H9 (cell line): ENCODE results near the gene FLVCR2. TPM values are rescaled to one million over a fixed set of nuclear protein-coding genes. Genes with fewer than 3 reads are reported as not detected.

Experiments used
- DNase-seq: peaks from one replicate; pipeline ENCODE4 v3.0.0-alpha.2; 2017
- H2AFZ ChIP-seq: one replicate; pipeline ENCODE4 v1.6.1; 2013; ENCODE audit warnings: mild to moderate bottlenecking, low read length, control low read depth, moderate library complexity
- H2AK5ac ChIP-seq: 2 replicates; pipeline ENCODE4 v1.6.1; 2013; ENCODE audit warnings: low read length, control low read depth, mixed read lengths; ENCODE audit not compliant: insufficient read length
- H2BK120ac ChIP-seq: one replicate; pipeline ENCODE4 v1.6.1; 2013; ENCODE audit warnings: low read depth, mild to moderate bottlenecking, low read length, control low read depth, inconsistent platforms; ENCODE audit not compliant: poor library complexity, severe bottlenecking
- H2BK12ac ChIP-seq: 2 replicates; pipeline ENCODE4 v1.6.1; 2013; ENCODE audit warnings: low read length, control low read depth, mixed read lengths, low read depth; ENCODE audit not compliant: insufficient read length
- H2BK15ac ChIP-seq: 2 replicates; pipeline ENCODE4 v1.6.1; 2013; ENCODE audit warnings: low read depth, low read length, control low read depth
- H2BK20ac ChIP-seq: one replicate; pipeline ENCODE4 v1.6.1; 2013; ENCODE audit warnings: low read depth, mild to moderate bottlenecking, low read length, control low read depth, inconsistent platforms; ENCODE audit not compliant: poor library complexity, severe bottlenecking
- H2BK5ac ChIP-seq: 2 replicates; pipeline ENCODE4 v1.6.1; 2013; ENCODE audit warnings: low read length, control low read depth, mixed read lengths; ENCODE audit not compliant: insufficient read length
- H3K14ac ChIP-seq: 2 replicates; pipeline ENCODE4 v1.6.1; 2013; ENCODE audit warnings: low read length, control low read depth; ENCODE audit not compliant: insufficient read depth
- H3K18ac ChIP-seq: 2 replicates; pipeline ENCODE4 v1.6.1; 2013; ENCODE audit warnings: low read depth, mild to moderate bottlenecking, mixed read lengths, low read length, control low read depth; ENCODE audit not compliant: insufficient read length
- H3K23ac ChIP-seq: 2 replicates; pipeline ENCODE4 v1.6.1; 2013; ENCODE audit warnings: low read length, control low read depth, mixed read lengths, low read depth; ENCODE audit not compliant: insufficient read length
- H3K23me2 ChIP-seq: 2 replicates; pipeline ENCODE4 v1.6.1; 2013; ENCODE audit warnings: low read depth, mild to moderate bottlenecking, mixed read lengths, low read length, control low read depth; ENCODE audit not compliant: insufficient read length, poor library complexity, severe bottlenecking
- H3K27ac ChIP-seq: 2 replicates; pipeline ENCODE4 v1.5.1; 2013; ENCODE audit warnings: low read length, control low read depth, mixed read lengths, low read depth; ENCODE audit not compliant: insufficient read length
- H3K27me3 ChIP-seq: 2 replicates; pipeline ENCODE4 v1.6.1; 2013; ENCODE audit warnings: low read length, control low read depth, inconsistent platforms; ENCODE audit not compliant: insufficient read depth
- H3K4ac ChIP-seq: 2 replicates; pipeline ENCODE4 v1.6.1; 2013; ENCODE audit warnings: low read depth, mild to moderate bottlenecking, control low read depth, inconsistent platforms, low read length, moderate library complexity
- H3K4me1 ChIP-seq: 2 replicates; pipeline ENCODE4 v1.6.1; 2013; ENCODE audit warnings: low read length, control low read depth, inconsistent platforms; ENCODE audit not compliant: insufficient read depth
- H3K4me2 ChIP-seq: 2 replicates; pipeline ENCODE4 v1.6.1; 2013; ENCODE audit warnings: low read length, control low read depth, mixed read lengths; ENCODE audit not compliant: insufficient read length, insufficient read depth
- H3K56ac ChIP-seq: 2 replicates; pipeline ENCODE4 v1.6.1; 2013; ENCODE audit warnings: low read depth, mild to moderate bottlenecking, mixed read lengths, low read length, control low read depth; ENCODE audit not compliant: insufficient read length
- H3K79me1 ChIP-seq: 2 replicates; pipeline ENCODE4 v1.6.1; 2013; ENCODE audit warnings: low read depth, mild to moderate bottlenecking, moderate library complexity, low read length, control low read depth, inconsistent platforms; ENCODE audit not compliant: insufficient read depth, poor library complexity, severe bottlenecking
- H3K79me2 ChIP-seq: 2 replicates; pipeline ENCODE4 v1.6.1; 2013; ENCODE audit warnings: low read length, control low read depth, inconsistent platforms; ENCODE audit not compliant: insufficient read depth
- H3K9ac ChIP-seq: 2 replicates; pipeline ENCODE4 v1.6.1; 2013; ENCODE audit warnings: low read length, control low read depth, mixed read lengths; ENCODE audit not compliant: insufficient read length; ENCODE audit errors: extremely low read depth
- H3K9me3 ChIP-seq: one replicate; pipeline ENCODE4 v1.6.1; 2013; ENCODE audit warnings: low read depth, low read length, inconsistent platforms; ENCODE audit not compliant: control insufficient read depth
- H3T11ph ChIP-seq: one replicate; pipeline ENCODE4 v1.6.1; 2013; ENCODE audit warnings: mild to moderate bottlenecking, low read length, control low read depth, inconsistent platforms
- H4K20me1 ChIP-seq: one replicate; pipeline ENCODE4 v1.6.1; 2013; ENCODE audit not compliant: control insufficient read depth, insufficient read length, insufficient read depth
- H4K5ac ChIP-seq: 2 replicates; pipeline ENCODE4 v1.6.1; 2013; ENCODE audit warnings: low read depth, mild to moderate bottlenecking, mixed read lengths, low read length, control low read depth; ENCODE audit not compliant: insufficient read length
- H4K8ac ChIP-seq: replicated peaks from 2 replicates; pipeline ENCODE4 v1.6.1; 2013; ENCODE audit warnings: low read length, control low read depth, mixed read lengths, low read depth; ENCODE audit not compliant: insufficient read length
- H4K91ac ChIP-seq: 2 replicates; pipeline ENCODE4 v1.6.1; 2013; ENCODE audit warnings: low read depth, mild to moderate bottlenecking, moderate library complexity, mixed read lengths, low read length, control low read depth; ENCODE audit not compliant: insufficient read length
- H3K27ac Mint-ChIP-seq, 3 experiments: 2 replicates in 2 of 3; 3 replicates in 1 of 3; pipeline ENCODE4 v1.8.0; 2020 to 2021; ENCODE audit warnings: mixed read lengths in 3 of 3, mild to moderate bottlenecking in 1 of 3, moderate library complexity in 1 of 3
- H3K27me3 Mint-ChIP-seq: 2 replicates; pipeline ENCODE4 v1.8.0; 2021; ENCODE audit warnings: low read depth, mild to moderate bottlenecking, moderate library complexity, mixed read lengths
- H3K36me3 Mint-ChIP-seq, 3 experiments: 2 replicates in 2 of 3; 3 replicates in 1 of 3; pipeline ENCODE4 v1.8.0; 2020 to 2021; ENCODE audit warnings: low read depth in 3 of 3, mixed read lengths in 3 of 3; ENCODE audit not compliant: insufficient read depth in 1 of 3
- H3K4me1 Mint-ChIP-seq, 2 experiments: 2 replicates each; pipeline ENCODE4 v1.8.0; 2020; ENCODE audit warnings: mixed read lengths in 2 of 2
- H3K4me3 Mint-ChIP-seq, 2 experiments: 2 replicates in 1 of 2; 3 replicates in 1 of 2; pipeline ENCODE4 v1.8.0; 2020 to 2021; ENCODE audit warnings: mild to moderate bottlenecking in 2 of 2, mixed read lengths in 2 of 2, moderate library complexity in 1 of 2
- H3K9me3 Mint-ChIP-seq, 2 experiments: 2 replicates in 1 of 2; 3 replicates in 1 of 2; pipeline ENCODE4 v1.8.0; 2020; ENCODE audit warnings: mild to moderate bottlenecking in 2 of 2, mixed read lengths in 2 of 2, moderate library complexity in 1 of 2
- WGBS: extraction: QIAGEN DNeasy Blood & Tissue Kit; methylation state at CpG from one replicate; pipeline ENCODE4 v1.1.7; 2013; ENCODE audit warnings: missing lambda C conversion rate, low lambda C conversion rate, mixed read lengths; ENCODE audit not compliant: insufficient read length; ENCODE audit errors: extremely low coverage; 5-methylcytosine and 5-hydroxymethylcytosine counted together
- total RNA-seq: library from RNA; stranded (reverse); gene quantifications from 2 replicates; pipeline ENCODE4 v1.2.1, GENCODE V29; 2021
- TF ChIP-seq, protein P1 (sequence below): fragments of 200-600 bp; sonication (generic); conservative IDR thresholded peaks from 3 replicates; pipeline ENCODE4 v1.8.0; 2021; ENCODE audit warnings: antibody characterized with exemption, mild to moderate bottlenecking

The FLVCR2 gene
- total RNA-seq, 1 experiment from 2014 or later, result 7.1 TPM

DNA sequence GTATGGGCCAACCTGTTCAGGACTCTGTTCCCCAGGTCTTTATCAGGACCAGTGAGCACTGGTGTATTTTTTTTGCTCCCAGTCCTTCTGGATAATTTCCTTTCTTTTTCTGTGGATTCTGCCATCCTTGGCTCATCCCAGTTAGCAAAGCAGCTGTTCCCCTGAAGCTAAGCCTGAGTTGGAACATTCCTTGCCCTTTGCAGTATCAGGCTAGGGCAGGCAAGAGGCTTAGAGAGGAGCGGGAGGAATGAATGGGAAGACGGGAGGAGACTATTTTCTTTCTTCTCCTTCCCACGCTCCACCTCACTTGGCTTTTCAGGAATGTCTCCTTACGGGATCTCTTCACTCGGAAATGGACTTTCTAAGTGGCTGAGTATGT lies 53.0 kb downstream of the FLVCR2 start:
- Histone ChIP-seq H3K4ac (no peak overlapping the region), H3K23me2 (no peaks in the 10 kb centered on the region), H2BK5ac (no peak overlapping the region), H4K8ac (no peak overlapping the region), H4K5ac (no peak overlapping the region), H3K56ac (no peak overlapping the region), H3K18ac (peak overlapping the region; percentile 11), H3K4me2 (peak overlapping the region; percentile 27), H2BK15ac (no peak overlapping the region), H4K91ac (no peak overlapping the region), H4K20me1 (no peaks in the 10 kb centered on the region), H3K4me1 (peaks cover 16% of the 10 kb centered on the region), H3K27me3 (no peaks in the 10 kb centered on the region), H3K9me3 (no peaks in the 10 kb centered on the region), H2AK5ac (no peak overlapping the region), H3K27ac (peak overlapping the region; percentile 84), H3K14ac (no peak overlapping the region), H3K79me1 (no peaks in the 10 kb centered on the region), H2BK12ac (no peak overlapping the region), H2BK20ac (no peak overlapping the region), H2AFZ (no peak overlapping the region), H3K23ac (no peak overlapping the region), H3T11ph (no peak overlapping the region), H3K9ac (no peak overlapping the region), H3K79me2 (no peaks in the 10 kb centered on the region), H2BK120ac (no peak overlapping the region)
- no peaks in the 10 kb centered on the region for H3K9me3 Mint-ChIP-seq
- no peaks in the 10 kb centered on the region for H3K27me3 Mint-ChIP-seq
- H3K27ac Mint-ChIP-seq, result peak overlapping the region; percentile 92 to 99 (median 96)
- TF ChIP-seq, protein P1, sequence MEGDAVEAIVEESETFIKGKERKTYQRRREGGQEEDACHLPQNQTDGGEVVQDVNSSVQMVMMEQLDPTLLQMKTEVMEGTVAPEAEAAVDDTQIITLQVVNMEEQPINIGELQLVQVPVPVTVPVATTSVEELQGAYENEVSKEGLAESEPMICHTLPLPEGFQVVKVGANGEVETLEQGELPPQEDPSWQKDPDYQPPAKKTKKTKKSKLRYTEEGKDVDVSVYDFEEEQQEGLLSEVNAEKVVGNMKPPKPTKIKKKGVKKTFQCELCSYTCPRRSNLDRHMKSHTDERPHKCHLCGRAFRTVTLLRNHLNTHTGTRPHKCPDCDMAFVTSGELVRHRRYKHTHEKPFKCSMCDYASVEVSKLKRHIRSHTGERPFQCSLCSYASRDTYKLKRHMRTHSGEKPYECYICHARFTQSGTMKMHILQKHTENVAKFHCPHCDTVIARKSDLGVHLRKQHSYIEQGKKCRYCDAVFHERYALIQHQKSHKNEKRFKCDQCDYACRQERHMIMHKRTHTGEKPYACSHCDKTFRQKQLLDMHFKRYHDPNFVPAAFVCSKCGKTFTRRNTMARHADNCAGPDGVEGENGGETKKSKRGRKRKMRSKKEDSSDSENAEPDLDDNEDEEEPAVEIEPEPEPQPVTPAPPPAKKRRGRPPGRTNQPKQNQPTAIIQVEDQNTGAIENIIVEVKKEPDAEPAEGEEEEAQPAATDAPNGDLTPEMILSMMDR, result no peak
- WGBS, result no CpG with 5 or more reads among the region's 5 CpGs
- H3K4me3 Mint-ChIP-seq, result peak overlapping the region; percentile 52 to 72
- peak; percentile 70 for DNase-seq
- peaks cover 46 to 50% of the 10 kb centered on the region in 2 experiments for H3K4me1 Mint-ChIP-seq
- H3K36me3 Mint-ChIP-seq, result no peaks in the 10 kb centered on the region; a peak in 1 of 7 replicates
